Frontal cortex (tissue), 4 donors: ENCODE measurements around the gene ZNRF1. TPM values are rescaled to one million over a fixed set of nuclear protein-coding genes. Genes with fewer than 3 reads are reported as not detected.
"Not testable (repeated sequence)": the region's sequence is repeated elsewhere in the genome, so short reads cannot be mapped to it uniquely, and the experiment has no call there.

Experiments
- DNase-seq, 2 donors: peaks; one replicate each; pipeline ENCODE4 v3.0.0; 2012; ENCODE audit warnings: low spot score in 2 of 2
- FAIRE-seq: peaks from 2 replicates; lab custom pipeline; 2012; peaks lifted over from hg19 to GRCh38; lab: Jason Lieb, UNC
- total RNA-seq: library from RNA; depleted of rRNA; stranded (reverse); fragments of >200 nt; gene quantifications from one replicate; pipeline ENCODE4 v1.2.3, GENCODE V29; 2014
- donor health status: control.
- donor health status: control.
- donor health status: control.

ZNRF1 gene
- total RNA-seq, 1 donor from 2014 or later: 19.2 TPM

GRCh38 chr16:75122609-75123008 is 123.8 kb downstream of the ZNRF1 start:
- DNase-seq: no peak
- no peak for FAIRE-seq

DNA sequence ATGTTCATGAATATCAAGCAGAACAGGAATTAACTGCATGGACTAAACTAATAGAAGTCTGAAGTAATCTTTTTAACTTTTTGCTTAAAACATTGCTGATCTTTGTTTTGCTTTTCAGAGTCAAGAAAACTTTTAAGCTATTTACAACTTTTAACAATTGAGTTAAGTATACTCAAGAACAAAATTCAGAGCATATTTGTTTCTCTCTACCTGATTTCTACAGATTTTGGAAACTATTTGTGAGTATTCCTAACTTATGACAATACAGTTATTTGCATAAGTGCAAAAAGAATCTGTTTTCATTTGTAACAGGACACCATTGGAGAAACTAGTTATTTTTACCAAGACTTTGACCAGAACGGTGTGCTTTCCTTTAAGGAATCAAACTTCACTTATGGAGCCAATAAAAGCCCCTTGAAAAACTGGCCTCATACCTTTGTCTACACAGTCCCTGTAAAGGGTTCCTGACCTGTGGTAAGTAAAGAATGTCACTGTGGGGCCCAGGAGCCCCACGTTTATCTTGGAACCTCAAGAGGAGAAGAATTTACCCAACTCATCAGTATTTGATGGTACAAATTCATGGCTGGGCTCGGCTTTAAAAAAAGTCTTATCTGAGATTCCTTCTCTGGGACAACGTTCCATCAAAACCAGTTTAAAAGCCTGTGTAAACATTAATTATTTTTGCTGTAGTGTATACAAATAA is 129.0 kb downstream of the ZNRF1 start:
- DNase-seq: no peak
- FAIRE-seq: no peak

GRCh38 chr16:75129421-75130149 is 130.8 kb downstream of the ZNRF1 start:
- not testable (repeated sequence) for FAIRE-seq, DNase-seq

DNA sequence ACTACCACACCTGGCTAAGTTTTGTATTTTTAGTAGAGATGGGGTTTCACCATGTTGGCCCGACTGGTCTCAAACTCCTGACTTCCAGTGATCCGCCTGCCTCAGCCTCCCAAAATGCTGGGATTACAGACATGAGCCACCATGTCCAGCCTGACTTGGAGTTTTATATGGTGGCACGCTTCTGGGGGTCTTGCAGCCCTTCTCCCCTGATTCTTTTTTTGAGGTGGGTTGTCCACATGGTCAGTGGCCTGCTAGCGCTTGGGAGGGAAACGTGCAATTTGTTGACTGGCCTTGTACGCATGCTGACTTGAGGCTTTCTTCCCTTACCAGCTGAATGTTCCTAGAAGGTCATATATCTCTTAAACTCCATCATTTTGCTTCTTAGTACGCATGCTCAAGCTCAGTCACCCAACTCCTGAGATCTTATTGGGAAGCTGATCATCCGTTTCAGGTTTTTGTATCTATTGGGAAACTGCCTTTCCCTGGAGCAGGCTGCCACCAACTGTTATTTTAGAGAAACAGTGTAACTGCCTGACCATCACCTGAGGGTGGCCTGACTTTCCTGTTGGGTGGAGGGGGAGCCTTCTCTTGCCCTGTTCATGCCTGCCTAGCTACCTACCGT is 131.4 kb downstream of the ZNRF1 start:
- FAIRE-seq (no peak), DNase-seq (no peak)

- no peak for DNase-seq
- no peak for FAIRE-seq
Observed at GRCh38 chr16:75131081-75131480, 132.3 kb downstream of the ZNRF1 start.

DNA sequence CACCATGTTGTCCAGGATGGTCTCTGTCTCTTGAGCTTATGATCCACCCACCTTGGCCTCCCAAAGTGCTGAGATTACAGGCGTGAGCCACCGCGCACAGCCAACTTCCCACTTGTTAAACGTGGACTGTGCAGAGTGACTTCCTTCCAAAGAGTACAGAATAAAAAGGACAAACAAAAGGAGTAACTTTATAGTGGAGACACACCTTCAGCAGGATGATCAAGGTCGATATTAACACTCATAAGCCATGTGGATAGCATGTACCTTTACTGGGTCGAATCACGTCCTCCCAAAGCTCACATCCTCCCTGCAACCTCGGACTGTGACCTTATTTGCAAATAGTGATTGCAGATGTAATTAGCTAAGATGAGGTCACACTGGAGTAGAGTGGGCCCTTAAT is 139.4 kb downstream of the ZNRF1 start:
- no peak for FAIRE-seq
- no peak for DNase-seq

DNA sequence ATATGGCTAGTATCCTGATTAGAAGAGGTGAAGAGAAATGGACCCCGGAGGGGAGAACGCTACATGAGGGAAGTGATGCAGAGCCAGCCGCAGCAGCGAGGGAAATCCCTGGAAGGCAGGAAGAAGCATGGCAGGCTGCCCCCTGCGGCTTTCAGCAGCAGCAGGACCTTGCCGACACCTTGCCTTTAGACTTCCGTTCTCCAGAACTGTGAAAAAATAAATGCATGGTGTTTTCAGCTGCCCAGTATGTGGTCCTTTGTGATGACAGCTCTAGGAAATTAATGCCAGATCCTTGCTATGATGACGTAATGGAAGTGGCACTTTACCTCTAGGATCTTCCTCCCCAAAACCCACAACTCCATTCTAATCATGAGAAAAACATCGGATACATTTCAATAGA is 139.8 kb downstream of the ZNRF1 start:
- DNase-seq: no peak
- no peak for FAIRE-seq

- FAIRE-seq (no peak), DNase-seq (no peak)
Observed at GRCh38 chr16:75139498-75139897, 140.7 kb downstream of the ZNRF1 start.

- no peak for DNase-seq
Observed at GRCh38 chr16:75143941-75144340, 145.1 kb downstream of the ZNRF1 start.

DNA sequence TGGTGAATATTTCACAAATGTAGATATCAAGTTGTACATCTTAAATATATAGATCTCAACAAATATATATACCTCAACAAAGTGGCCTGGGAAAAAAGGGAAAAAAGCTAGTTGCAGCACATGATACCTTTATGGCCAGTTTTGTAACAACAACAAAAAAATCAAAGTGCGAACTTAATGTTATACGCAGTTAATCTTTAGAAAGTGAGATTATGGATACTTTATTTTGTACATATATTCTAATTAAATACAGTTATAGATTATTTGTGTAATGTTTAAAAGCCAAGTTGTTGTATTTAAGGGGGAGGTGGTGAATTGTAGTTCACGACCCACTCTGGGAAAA is 149.1 kb downstream of the ZNRF1 start:
- DNase-seq: no peak
- FAIRE-seq: no peak

More at GRCh38 chr16:75143941-75144340, 145.1 kb downstream of the ZNRF1 start:
- FAIRE-seq: no peak

GRCh38 chr16:75148311-75149195 is 149.7 kb downstream of the ZNRF1 start, which contains the start of gene ZFP1:
Gene ZFP1, plus strand, starts transcription at chr16:75148524. Its CDS starts 4,428 bp downstream, at chr16:75152952.
- no peak for FAIRE-seq
- peak; percentile 88 to 90 for DNase-seq

- DNase-seq: no peak
- no peak for FAIRE-seq
Observed at GRCh38 chr16:75151798-75152197, 153.0 kb downstream of the ZNRF1 start.

- FAIRE-seq (no peak), DNase-seq (no peak)
Observed at GRCh38 chr16:75152635-75153034, 153.8 kb downstream of the ZNRF1 start.

DNA sequence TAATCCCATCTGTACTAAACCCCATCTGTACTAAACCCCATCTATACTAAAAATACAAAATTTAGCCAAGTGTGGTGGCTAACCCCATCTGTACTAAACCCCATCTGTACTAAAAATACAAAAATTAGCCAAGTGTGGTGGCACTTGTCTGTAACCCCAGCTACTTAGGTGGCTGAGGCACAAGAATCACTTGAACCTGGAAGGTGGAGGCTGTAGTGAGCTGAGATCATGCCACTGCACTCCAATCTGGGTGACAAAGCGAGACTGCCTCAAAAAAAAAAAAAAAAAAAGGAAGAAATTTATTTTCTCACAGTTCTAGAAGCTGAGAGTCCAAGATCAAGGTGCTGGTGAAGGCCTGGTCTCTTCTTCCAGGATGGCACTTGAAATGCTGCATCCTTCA is 161.6 kb downstream of the ZNRF1 start:
- DNase-seq: no peak
- no peak for FAIRE-seq

Other genes starting within 250 kb of the ZNRF1 start
- gene FA2H, start 224.2 kb upstream of the ZNRF1 start, total RNA-seq: 0.41 TPM
- gene WDR59, start 13.9 kb upstream of the ZNRF1 start, total RNA-seq: 19.6 TPM
- gene LDHD, start 117.8 kb downstream of the ZNRF1 start, total RNA-seq: 2.0 TPM
- 66.9 TPM for gene ZFP1, start 149.5 kb downstream of the ZNRF1 start, total RNA-seq
- gene CTRB2, start 208.1 kb downstream of the ZNRF1 start, total RNA-seq: not detected
- gene CTRB1, start 220.0 kb downstream of the ZNRF1 start, total RNA-seq: not detected